ENCODE data around the gene TUBA4B.
"Not testable (repeated sequence)": the region's sequence is repeated elsewhere in the genome, so short reads cannot be mapped to it uniquely, and the experiment has no call there.

TUBA4B gene

DNA sequence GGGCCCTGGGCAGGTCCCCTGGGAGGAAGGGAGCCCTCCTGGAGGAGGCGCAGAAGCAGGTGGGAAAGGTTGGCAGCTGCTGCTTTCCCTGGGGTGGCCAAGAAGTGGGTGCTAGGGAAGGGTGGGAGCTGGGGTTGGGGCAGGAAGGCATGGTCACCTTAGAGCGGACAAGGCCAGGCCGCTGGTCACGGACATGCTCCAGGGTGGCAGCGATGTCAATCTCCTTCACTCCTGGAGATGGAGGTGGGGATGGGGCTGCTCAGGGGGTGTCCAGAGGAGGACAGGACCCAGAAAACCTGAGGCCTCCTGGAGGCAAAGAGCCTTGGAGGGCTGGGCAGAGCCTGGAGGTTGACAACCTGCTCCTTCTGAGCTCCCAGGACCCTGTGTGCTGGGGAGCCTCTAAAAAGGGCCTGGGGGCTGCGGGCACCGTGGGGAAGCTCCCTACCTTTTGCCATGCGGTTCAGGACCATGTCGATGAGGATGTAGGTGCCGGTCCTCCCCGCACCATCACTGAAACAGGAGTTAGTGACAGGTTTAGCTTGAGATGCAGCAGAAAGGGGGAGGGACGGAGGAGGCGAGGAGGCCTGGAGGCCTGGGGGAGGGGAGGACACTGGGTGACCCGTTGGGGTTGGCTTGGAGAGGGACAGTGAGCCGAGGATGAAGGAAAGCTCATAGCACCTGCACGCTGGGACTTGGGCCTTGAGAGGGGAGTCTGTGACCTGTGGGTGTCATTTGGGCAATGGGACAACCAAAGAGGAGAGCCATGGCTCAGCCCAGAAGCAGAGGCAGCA lies 37.5 kb downstream of the TUBA4B start:
- DNase-seq (ENCODE audit: low read depth, low spot score): no peak

DNA sequence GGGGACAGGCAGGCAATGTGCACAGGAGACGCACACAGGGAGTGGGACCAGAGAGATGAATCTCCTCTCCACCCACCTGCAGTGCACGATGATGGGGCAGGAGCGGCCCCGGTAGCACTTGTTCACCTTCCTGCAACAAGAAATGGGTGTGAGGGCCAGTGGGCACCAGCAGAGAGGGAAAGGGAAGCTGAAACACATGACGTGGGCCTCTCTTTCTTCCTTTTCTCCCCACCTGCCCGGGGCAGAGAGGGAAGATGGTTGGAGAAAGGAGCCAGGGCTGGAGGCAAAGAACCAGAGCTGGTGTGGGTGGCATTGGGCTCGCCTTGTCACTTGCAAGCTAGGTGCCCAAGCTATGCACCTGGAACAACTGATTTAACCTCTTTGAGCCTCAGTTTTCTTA lies 38.4 kb downstream of the TUBA4B start:
- DNase-seq (ENCODE audit: low read depth, low spot score): no peak

DNA sequence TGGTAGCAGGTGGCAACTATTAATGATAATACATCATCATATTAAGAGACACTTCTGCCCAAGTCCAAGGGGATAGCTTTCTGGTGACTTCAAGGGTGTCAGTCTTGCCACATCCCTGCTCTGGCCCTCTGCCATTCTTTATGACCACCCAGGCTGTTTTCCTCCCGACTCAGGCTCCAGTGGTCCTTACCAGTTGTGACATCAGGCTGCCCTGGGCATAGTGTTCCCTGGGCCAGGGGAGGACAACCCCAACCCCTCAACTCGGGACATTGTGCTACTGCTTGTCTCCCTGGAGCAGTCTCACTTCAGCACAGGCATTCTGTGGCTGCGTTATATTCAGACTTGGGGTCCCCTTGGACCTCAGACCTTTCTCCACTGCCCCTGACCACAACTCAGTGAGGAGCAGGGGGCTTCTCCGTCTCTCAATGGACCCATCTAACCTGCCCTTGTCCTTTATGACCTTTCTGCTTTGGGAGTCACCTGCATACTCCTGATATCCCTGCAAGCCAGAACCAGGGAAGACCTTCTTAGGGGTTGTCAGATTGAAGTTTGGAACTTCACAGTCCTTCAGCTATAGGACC lies 39.0 kb downstream of the TUBA4B start:
- DNase-seq (ENCODE audit: low read depth, low spot score): no peak

DNA sequence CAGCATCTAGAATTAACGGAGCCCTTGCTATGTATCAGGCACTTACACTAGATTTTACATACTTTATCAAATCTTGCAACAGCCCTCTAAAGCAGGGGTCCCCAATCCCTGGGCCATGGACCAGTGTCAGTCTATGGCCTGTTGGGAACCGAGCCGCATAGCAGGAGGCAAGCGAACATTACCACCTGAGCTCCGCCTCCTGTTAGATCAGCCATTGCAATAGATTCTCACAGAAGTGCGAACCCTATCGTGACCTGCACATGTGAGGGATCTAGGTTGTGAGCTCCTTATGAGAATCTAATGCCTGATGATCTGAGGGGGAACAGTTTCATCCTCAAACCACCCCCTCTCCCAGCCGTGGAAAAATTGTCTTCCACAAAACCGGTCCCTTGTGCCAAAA lies 39.6 kb downstream of the TUBA4B start:
- no peak for DNase-seq (ENCODE audit: low read depth, low spot score)

DNA sequence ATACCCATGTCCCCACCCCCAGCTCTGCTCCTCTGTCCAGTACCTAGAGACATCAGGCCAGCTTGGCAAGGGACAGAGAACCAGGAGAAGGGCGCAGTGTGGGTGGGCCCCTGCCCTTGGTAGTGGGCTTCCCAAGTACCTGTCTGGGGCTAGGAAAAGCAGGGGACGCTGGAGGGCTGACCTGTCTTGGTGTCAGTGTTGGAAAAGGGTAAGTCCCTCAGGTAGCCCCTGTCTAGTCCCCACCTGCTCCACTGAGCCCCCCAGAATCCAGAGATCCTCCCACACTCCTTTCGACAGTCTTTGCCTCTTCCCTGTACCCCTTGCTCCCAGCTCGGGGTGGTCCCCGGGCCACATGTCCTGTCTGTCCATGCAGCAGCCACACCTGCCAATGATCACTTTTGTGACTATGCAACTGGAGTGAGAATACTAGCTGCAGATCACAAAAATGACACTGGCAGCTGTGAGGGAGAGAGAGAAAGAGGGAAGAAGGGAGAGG lies 40.7 kb downstream of the TUBA4B start:
- DNase-seq (ENCODE audit: low read depth, low spot score): no peak

DNA sequence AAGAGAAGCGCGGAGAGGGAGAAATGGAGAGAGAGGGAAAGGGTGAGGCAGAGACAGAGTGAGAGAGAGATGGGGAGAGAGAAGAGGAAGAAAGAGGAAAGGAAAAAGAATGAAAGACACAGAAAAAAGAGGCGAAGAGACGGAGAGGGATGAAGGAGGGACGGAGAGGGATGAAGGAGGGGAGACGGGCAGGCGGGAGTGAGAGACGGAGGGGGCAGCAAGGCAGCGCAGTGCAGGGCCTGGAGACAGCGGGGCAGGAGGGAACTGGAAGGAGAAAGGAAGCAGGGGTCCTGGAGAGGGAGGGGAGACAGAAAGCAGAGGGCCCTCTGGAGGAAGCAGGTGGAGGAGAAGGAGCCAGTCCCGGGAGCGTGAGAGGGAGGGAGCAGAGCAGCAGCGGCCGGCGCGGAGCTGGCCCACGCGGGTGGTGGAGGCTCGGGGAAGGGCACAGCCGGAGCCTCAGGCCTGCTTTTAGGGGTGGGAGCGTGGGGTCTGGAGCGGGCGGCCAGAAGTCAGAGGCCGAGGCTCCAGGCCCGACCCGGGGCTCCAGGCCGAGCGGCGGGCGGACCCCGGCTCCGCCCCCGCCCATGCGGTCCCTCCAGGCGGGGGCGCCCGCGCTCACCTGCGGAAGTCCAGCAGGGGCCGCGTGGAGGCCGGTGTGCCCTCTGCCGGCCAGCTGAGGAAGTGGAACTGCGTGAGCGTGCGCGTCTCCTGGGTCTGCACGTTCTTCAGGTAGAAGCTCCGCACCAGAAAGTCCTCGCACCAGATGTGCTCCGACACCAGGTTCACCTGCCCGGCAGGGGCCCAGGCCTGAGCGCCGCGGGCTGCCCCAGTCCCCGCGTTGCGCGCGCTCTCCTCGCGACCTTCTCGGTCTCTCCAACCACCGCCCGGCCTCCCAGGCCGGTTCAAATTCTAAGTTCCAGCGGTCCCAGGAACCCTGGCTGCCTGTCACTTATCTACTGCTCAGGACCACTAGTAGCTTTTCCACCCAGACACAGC lies 41.6 kb downstream of the TUBA4B start:
- DNase-seq (ENCODE audit: low read depth, low spot score): no peak

DNA sequence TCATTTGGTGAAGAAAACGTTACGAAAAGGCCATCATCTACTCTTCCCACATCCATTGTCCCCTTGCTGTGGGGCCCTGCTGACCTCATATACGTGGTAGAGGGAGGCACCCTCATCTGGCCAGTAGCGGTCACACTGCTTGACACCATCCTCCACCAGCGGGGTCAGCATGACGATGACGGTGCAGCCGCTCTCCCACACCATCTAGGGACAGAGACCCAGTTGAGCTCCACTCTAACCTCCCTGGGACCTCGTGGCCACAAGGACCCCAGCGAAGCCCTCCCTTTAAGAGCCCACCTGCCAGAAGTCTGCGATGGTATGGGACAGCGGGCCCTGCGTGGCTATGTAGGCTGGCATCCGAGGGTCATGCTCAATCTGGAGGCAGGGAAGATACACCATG lies 43.1 kb downstream of the TUBA4B start:
- no peak for DNase-seq (ENCODE audit: low read depth, low spot score)

DNA sequence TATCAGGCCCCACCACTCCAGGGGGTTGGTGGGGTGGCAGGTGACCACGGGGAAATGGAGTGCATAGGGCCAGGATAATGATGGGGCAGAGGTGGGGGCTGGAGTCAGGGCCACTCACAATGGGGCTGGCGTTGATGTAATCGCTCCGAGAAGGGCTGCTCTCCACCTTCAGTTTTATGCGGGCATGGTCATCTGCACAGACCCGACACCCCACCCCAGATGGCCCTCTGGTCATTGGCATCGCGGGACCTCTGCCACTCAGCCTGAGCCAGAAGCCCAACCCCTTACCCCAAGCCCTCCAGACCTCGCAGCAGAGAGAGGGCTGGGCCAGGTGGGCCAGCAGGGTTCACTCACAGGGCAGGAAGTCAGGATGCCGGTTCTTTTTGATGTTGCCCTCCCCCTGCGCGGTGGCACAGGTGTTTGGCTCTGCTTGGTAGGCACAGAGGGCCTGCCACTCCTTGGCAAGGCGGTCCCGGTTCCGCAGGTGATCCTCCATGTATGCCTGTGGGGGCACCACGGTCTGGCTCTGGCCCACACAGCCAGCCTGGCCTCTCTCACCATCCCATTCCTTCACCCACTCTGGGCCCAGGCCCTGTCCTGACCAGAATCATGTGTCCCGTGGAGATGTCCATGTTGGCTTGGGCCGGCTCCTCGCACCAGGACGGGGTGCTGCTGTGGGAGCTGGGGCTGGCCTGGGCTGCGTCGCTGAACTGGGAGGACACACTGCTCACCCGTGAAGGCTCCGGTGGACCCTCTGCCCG lies 43.8 kb downstream of the TUBA4B start:
- no peak for DNase-seq (ENCODE audit: low read depth, low spot score)

DNA sequence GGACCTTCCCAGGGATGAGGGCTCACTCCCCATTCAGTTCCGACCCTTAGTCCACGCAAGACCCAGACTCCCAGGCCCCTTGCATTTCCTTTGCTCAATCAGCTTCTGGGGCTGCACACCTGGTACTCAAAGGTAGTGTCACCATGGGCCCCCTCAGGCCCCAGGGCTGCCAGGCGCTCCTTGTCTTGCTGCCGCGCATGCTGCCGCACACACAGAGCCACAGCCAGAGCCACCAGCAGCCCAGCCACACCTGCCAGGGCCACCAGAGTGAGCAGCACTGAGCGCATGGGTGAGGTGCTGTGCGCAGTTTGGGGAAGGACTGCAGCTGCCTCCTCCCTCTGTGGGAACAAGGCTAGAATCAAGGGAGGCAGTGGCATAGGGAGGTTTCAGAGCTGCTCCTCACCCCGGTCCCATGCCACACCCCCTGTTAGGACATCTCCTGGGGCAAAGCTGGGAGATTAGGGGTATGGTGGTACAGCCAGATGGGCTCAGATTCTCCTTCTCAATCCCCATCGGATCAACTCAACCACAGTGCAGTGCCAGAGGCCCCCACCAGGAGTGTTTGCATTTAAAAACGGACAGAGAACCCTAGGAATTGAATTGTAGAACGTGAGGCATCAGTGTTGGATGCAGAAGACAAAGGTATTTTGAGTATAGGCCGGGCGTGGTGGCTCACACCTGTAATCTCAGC lies 44.9 kb downstream of the TUBA4B start:
- no peak for DNase-seq (ENCODE audit: low read depth, low spot score)

DNA sequence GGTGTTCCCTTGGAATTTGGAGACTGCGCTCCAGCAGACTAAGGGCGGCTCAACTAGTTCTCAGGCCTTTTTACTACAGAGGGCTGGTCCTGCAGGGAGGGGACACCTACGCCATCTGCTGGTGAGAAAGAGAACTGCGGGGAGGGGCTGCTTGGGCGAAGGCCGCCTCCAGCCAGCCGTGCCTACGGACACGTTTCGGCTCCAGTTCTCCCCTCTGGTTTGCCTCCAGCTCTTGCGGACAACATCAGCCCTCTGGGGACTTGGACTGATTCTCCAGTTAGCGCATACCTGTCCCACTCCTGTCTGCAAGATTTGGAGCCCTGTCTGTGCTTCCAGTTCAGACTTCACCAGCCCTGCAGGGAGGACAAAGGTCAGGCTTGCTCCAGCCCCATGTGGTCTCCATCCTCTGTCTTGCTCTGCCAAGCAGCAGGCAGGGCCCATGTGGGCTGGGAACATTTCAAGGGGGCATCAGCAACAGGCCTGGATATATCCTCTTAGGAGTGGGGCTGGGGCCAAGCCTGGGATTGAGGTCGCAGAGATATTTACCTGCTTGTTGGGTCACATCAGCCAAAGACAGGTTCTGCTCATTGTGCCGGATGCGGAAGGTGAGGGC lies 45.8 kb downstream of the TUBA4B start:
- DNase-seq (ENCODE audit: low read depth, low spot score): no peak

DNA sequence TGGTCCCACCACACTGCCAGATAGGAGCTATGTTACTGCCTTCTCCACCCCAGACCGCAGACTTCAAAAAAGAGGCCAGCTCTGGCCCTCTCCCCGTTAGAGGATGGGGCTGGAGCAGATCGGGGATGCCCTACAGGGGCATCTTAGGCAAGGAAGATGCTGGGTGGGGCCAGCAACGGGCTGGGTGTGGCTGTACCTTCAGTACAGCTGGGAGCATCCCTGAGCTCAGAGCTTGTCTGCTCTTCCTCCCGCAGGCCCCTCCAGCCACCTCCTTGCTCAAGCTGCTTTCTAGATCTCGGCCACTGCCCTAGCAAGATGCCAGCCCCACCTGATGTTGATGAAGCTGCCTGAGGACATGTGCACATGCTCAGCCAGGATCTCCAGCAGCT lies 46.3 kb downstream of the TUBA4B start:
- no peak for DNase-seq (ENCODE audit: low read depth, low spot score)

DNA sequence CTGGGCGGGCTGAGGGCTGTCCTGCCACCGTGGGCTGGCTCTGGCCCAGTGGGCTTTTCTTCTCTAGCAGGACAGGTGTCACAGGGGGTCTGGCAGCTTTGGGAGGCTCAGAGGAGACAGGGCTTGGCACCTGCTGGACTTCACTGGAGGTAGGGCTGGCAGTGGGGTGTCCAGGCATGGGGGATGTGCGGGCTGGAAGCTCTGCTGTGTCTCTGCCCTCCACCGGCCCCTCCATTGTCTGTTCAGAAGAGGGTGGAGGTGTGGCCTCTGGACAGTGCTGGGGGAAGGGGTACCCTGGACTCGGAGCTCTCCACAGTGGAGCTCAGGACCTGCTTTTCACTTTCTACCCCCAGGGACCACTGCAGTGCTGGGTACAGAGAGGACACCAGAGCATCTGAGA lies 47.0 kb downstream of the TUBA4B start:
- DNase-seq (ENCODE audit: low read depth, low spot score): no peak

DNA sequence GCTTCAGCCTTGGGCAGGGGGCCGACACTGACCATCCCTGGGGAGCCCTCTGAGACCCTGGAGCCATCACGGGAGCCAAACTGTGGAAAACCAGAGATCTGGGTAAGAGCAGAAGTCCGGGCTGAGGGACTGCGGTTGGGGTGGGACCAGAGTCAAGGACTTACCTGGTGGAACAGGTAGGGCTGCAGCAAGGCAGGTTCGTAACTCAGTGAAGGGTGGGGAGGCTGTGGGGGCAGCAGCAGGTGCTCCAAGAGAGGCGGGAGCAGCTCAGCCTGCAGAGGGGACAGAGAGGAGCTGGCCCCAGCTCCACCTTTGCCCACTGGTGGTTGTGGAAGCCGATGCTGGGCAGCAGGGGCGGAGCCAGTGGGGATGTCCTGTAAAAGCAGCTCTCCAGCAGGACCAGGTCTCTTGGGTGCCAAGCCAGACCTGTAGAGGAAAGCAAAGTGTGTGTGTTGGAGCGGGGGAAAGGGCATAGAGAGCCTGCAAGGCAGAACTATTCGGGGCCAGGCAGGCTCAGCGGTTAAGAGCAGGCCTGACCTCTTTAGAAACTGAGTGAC lies 49.4 kb downstream of the TUBA4B start:
- DNase-seq (ENCODE audit: low read depth, low spot score): no peak

DNA sequence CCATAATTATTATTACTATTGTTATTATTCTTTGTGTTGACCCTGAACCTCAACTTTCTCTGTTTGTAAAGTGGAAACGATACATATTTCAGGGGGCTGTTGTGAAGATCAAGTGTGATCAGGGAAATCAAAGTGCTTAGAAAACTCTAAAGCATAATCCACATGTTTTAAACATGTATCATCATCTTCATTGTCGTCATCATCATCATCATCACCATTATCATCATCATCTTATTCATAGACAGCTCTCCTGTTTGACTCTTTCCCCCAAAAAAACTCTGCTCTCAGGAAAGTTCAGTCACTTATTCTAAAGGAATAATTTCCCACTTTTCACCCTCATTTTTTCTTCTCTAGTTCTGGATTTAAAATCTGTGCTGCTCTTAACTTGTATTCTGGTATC lies 51.2 kb downstream of the TUBA4B start:
- no peak for DNase-seq (ENCODE audit: low read depth, low spot score)

DNA sequence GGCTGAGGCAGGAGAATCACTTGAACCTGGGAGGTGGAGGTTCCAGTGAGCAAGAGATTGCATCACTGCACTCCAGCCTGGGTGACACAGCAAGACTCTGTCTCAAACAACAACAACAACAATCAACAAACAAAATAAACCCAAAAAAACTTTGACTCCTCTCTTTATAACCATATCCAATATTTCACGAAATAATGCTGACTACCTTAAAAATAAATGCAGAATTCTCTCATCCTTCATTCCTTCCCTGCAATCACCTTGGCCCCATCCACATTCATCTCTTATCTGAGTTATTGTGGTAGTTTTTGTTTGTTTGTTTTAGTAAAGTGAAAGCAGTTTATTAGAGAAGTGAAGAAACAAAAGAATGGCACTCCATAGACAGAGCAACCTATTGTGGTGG lies 53.0 kb downstream of the TUBA4B start:
- no peak for DNase-seq (ENCODE audit: low read depth, low spot score)

DNA sequence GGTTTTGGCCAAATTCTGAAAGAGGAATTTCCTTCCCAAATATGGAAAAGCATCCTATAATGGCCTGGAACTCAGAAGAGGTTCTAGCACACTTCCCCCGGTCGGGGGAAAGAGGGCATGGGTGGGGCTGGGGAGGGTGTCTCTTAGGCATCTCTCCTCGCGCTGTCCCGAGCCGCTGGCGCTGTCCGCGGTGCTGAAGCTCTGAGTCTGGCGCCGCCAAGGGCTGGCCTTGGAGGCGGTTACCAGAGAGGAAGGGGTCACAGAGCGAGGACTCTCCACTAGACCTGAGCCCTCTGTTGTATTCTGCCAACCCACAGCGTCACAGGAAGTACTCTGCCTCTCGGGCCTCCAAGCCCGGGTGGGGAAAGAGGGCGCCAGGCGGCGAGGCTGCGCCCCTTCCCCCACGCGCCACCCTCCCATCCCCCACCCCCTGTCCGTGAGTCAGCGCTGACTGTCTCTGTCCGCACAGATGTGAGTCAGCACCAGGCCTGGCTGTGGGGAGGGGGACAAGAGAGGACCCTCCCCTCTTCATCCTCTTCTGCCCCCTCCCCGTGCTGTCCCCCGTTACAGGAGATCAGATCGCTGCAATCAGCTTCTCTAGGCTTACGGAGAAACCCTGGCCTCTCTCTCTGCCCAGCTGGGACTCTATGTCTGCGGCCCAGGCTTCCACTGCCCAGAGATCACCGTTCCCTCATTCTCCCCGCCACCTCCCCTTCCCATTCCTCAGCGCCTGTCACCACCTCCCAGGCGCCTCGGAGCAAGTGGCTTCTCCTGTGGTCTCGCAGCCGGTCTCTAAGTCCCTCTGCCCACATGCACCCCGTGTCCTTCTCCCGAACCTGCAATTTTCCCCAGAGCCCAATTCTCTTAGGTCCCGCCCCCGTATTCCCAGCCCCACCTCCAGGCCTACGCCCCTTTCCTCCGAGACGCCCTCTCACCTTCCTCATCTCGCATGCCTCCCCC lies 55.4 kb downstream of the TUBA4B start:
- no peak for DNase-seq (ENCODE audit: low read depth, low spot score)

DNA sequence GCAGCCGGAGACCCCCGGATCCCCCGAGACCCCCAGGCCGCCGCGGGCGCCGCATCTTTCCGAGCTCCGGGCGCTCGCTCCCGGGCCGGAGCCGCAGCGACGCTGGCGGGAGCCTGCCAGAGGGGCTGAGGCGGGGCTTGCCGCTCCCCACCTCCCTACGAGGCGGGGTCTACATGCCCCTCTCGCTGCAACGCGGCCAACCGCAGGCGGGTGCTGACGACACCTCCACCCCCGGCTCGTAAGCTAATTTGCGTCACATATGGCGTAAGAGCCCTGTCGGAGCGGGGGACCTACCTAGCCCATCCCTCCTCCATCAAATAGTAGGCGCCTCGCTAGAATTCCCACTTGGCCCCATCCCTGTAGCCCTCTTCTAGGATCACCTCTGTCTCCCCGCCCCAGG lies 56.2 kb downstream of the TUBA4B start, which contains the start of gene PTPRN:
Gene PTPRN, minus strand, starts transcription at position 124 of the 400 bp plus-strand sequence. Its CDS starts 69 bp downstream, at position 55.
- DNase-seq (ENCODE audit: low read depth, low spot score): no peak

DNA sequence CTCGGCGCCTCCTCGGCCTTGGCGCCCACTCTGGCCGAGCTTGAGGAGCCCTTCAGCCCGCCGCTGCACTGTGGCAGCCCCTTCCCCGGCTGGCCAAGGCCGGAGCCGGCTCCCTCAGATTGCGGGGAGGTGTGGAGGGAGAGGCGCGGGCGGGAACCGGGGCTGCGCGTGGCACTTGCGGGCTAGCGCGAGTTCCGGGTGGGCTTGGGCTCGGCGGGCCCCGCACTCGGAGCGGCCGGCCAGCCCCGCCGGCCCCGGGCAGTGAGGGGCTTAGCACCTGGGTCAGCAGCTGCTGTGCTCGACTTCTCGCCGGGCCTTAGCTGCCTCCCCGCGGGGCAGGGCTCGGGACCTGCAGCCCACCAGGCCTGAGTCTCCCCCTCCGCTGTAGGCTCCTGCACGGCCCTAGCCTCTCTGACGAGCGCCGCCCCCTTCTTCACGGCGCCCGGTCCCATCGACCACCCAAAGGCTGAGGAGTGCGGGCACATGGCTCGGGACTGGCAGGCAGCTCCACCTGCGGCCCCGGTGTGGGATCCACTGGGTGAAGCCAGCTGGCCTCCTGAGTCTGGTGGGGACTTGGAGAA lies 59.7 kb downstream of the TUBA4B start:
- DNase-seq (ENCODE audit: low read depth, low spot score): not testable (repeated sequence)

All from smooth muscle cell of the brain vasculature (primary cell).